Mesendoderm (in vitro differentiated cells): ENCODE results near the gene TMTC1.

Experiments used
- DNase-seq: peaks from one replicate; pipeline ENCODE4 v3.0.0; 2013
- H2AK5ac ChIP-seq: 2 replicates; pipeline ENCODE4 v1.6.1; 2013; ENCODE audit warnings: low read length, inconsistent platforms
- H2BK120ac ChIP-seq: 2 replicates; pipeline ENCODE4 v1.6.1; 2013; ENCODE audit warnings: low read depth, mild to moderate bottlenecking, low read length, moderate library complexity, mixed read lengths
- H2BK15ac ChIP-seq: replicated peaks from 2 replicates; pipeline ENCODE4 v1.6.1; 2013; ENCODE audit warnings: low read depth, mild to moderate bottlenecking, moderate library complexity
- H2BK5ac ChIP-seq: 2 replicates; pipeline ENCODE4 v1.6.1; 2013; ENCODE audit warnings: low read length, inconsistent platforms
- H3K18ac ChIP-seq: 2 replicates; pipeline ENCODE4 v1.6.1; 2013; ENCODE audit warnings: mild to moderate bottlenecking, low read length, mixed read lengths
- H3K23ac ChIP-seq: one replicate; pipeline ENCODE4 v1.6.1; 2013; ENCODE audit warnings: low read length
- H3K27ac ChIP-seq: 2 replicates; pipeline ENCODE4 v1.5.1; 2013; ENCODE audit warnings: low read depth, mild to moderate bottlenecking, inconsistent platforms, low read length, moderate library complexity
- H3K27me3 ChIP-seq: 2 replicates; pipeline ENCODE4 v1.6.1; 2013; ENCODE audit warnings: low read length, control low read depth, mild to moderate bottlenecking, inconsistent platforms; ENCODE audit not compliant: insufficient read depth, poor library complexity
- H3K36me3 ChIP-seq: 2 replicates; pipeline ENCODE4 v1.6.1; 2013; ENCODE audit warnings: low read length, inconsistent platforms; ENCODE audit not compliant: control insufficient read depth, insufficient read depth
- H3K4ac ChIP-seq: one replicate; pipeline ENCODE4 v1.6.1; 2013; ENCODE audit warnings: low read depth, mild to moderate bottlenecking, low read length, moderate library complexity
- H3K4me1 ChIP-seq: 2 replicates; pipeline ENCODE4 v1.6.1; 2013; ENCODE audit warnings: low read depth, low read length, inconsistent platforms; ENCODE audit not compliant: control insufficient read depth
- H3K4me2 ChIP-seq: 2 replicates; pipeline ENCODE4 v1.6.1; 2013; ENCODE audit warnings: low read length
- H3K4me3 ChIP-seq: 2 replicates; pipeline ENCODE4 v1.5.1; 2013; ENCODE audit warnings: mild to moderate bottlenecking, low read length
- H3K56ac ChIP-seq: one replicate; pipeline ENCODE4 v1.6.1; 2013; ENCODE audit warnings: low read length
- H3K79me1 ChIP-seq: 2 replicates; pipeline ENCODE4 v1.6.1; 2013; ENCODE audit warnings: low read length, inconsistent platforms
- H3K79me2 ChIP-seq: 2 replicates; pipeline ENCODE4 v1.6.1; 2013; ENCODE audit warnings: mild to moderate bottlenecking, low read length; ENCODE audit not compliant: control insufficient read depth, insufficient read depth
- H3K9ac ChIP-seq: 2 replicates; pipeline ENCODE4 v1.6.1; 2013; ENCODE audit warnings: low read length, inconsistent platforms
- H4K5ac ChIP-seq: one replicate; pipeline ENCODE4 v1.6.1; 2013; ENCODE audit warnings: low read length
- H4K8ac ChIP-seq: one replicate; pipeline ENCODE4 v1.6.1; 2013; ENCODE audit warnings: low read depth, mild to moderate bottlenecking, control low read depth, low read length, moderate library complexity
- WGBS: extraction: QIAGEN DNeasy Blood & Tissue Kit; methylation state at CpG from one replicate; pipeline ENCODE4 v1.1.7; 2013; ENCODE audit warnings: low lambda C conversion rate, missing lambda C conversion rate; ENCODE audit not compliant: insufficient coverage; ENCODE audit errors: extremely low coverage; 5-methylcytosine and 5-hydroxymethylcytosine counted together

Gene TMTC1

DNA sequence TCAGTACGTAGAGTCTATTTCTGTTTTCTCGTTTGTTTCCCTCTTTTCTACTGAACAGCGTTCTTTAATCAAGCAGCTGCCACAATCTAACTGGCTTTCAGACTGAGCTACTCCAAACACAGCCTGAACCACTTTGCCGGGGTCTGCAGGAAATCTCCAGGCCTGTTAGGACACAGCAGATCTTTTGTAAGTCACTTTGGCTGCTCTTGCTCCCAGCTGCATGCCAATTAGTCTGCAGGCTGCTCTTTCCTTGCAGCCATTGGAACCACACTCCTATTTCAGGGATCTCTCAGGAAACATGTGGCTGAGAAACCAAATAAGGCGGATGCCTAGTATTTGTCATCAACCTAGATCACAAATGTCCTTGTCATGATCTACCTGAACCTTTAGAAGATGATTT, 73.6 kb downstream of the TMTC1 start:
- H2BK120ac ChIP-seq = no peak overlapping the region
- no peaks in the 10 kb centered on the region for H3K79me2 ChIP-seq
- peak; percentile 91 for DNase-seq
- no peak overlapping the region for H2BK5ac ChIP-seq
- H3K23ac ChIP-seq = no peak overlapping the region
- H2BK15ac ChIP-seq = no peak overlapping the region
- no peak overlapping the region for H3K4me3 ChIP-seq
- H3K36me3 ChIP-seq = no peaks in the 10 kb centered on the region
- H4K8ac ChIP-seq = no peak overlapping the region
- peak overlapping the region; percentile 60 for H3K18ac ChIP-seq
- H3K27ac ChIP-seq = no peak overlapping the region
- H2AK5ac ChIP-seq = no peak overlapping the region
- WGBS = no CpG with 5 or more reads among the region's 5 CpGs
- H3K27me3 ChIP-seq = no peaks in the 10 kb centered on the region
- no peak overlapping the region for H3K4ac ChIP-seq
- H3K9ac ChIP-seq = no peak overlapping the region
- H4K5ac ChIP-seq = no peak overlapping the region
- no peak overlapping the region for H3K56ac ChIP-seq
- no peaks in the 10 kb centered on the region for H3K79me1 ChIP-seq
- no peak overlapping the region for H3K4me2 ChIP-seq
- H3K4me1 ChIP-seq = no peaks in the 10 kb centered on the region

DNA sequence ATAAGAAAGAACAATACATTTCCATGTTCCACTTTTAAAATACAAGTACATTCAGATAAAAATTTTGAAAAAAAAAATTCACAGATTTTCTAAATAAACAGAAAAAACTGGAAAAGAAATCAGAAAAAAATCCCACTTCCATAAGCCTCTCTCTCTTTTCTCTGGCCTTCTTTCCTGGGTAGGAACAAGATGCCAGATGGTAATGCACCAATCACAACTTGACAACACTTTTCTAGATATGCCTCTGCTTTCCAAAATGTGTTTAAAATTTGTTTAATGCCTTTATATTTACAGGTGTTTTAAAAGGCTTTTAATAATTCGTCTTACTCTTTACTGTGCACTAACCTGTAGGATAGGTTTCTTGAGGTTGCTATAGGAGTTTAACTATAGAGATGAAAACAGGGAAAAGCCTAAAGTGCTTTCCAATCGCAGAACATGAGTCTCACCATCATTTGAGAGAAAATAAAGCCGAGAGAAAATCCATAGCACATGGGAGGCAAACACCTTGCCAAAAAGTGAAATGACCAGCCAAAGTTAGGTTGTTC, 74.2 kb downstream of the TMTC1 start:
- H3K4me2 ChIP-seq = no peak overlapping the region
- H3K4me1 ChIP-seq = no peaks in the 10 kb centered on the region
- H2BK15ac ChIP-seq = no peak overlapping the region
- no peaks in the 10 kb centered on the region for H3K36me3 ChIP-seq
- no CpG with 5 or more reads among the region's 3 CpGs for WGBS
- H3K18ac ChIP-seq = peak overlapping the region; percentile 60
- no peak overlapping the region for H3K4me3 ChIP-seq
- no peaks in the 10 kb centered on the region for H3K79me1 ChIP-seq
- H3K9ac ChIP-seq = no peak overlapping the region
- H4K5ac ChIP-seq = no peak overlapping the region
- no peak overlapping the region for H3K56ac ChIP-seq
- H3K23ac ChIP-seq = no peak overlapping the region
- no peak overlapping the region for H2BK120ac ChIP-seq
- H3K27ac ChIP-seq = no peak overlapping the region
- DNase-seq = no peak
- no peaks in the 10 kb centered on the region for H3K27me3 ChIP-seq
- H2AK5ac ChIP-seq = no peak overlapping the region
- no peaks in the 10 kb centered on the region for H3K79me2 ChIP-seq
- H4K8ac ChIP-seq = no peak overlapping the region
- no peak overlapping the region for H3K4ac ChIP-seq
- no peak overlapping the region for H2BK5ac ChIP-seq

DNA sequence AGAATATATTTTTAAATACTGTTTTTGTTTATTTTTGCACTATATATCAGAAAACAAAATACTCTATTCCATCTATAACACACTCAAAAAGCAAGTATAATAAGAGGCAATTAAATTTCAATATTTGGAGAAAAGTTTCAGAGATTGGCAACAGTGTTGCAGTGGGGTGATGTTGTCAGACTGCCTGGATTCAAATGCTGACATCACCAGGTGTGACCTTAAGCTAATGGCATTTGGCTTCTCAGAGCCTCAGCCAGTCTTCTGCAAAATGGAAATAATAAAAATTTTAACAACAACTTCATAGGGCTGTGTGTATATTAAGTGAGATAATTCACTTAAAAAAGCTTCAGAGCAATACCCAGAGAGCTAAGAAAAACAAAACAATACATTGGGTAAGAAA, 74.7 kb downstream of the TMTC1 start:
- Histone ChIP-seq H3K36me3 (no peaks in the 10 kb centered on the region), H3K27me3 (no peaks in the 10 kb centered on the region), H4K8ac (no peak overlapping the region), H2BK5ac (no peak overlapping the region), H2BK120ac (no peak overlapping the region), H3K27ac (no peak overlapping the region), H3K4me1 (no peaks in the 10 kb centered on the region), H3K23ac (no peak overlapping the region), H4K5ac (no peak overlapping the region), H3K79me2 (no peaks in the 10 kb centered on the region), H3K79me1 (no peaks in the 10 kb centered on the region), H3K4ac (no peak overlapping the region), H3K4me3 (no peak overlapping the region), H3K4me2 (no peak overlapping the region), H2AK5ac (no peak overlapping the region), H2BK15ac (no peak overlapping the region), H3K18ac (no peak overlapping the region), H3K9ac (no peak overlapping the region), H3K56ac (no peak overlapping the region)
- DNase-seq = peak; percentile 80

DNA sequence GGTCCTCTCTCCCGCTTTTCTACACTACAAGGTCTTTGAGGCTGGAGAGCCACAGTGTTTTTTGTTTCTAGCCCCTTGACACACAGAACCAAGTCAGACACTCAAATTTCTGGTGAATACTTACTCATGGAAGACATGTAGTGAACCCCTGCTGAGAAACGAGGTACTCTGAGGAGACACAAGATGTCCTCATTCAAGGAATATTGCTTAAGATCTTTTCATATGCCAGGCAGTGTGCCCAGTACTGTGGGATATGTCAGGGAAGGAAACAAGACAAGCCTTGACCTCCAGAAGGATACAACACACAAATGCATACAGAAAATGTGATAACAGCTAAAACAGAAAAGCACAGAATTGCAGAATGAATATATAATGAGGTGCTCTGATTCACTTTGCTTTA, 75.9 kb downstream of the TMTC1 start:
- Histone ChIP-seq H3K27me3 (no peaks in the 10 kb centered on the region), H3K79me1 (no peaks in the 10 kb centered on the region), H3K56ac (no peak overlapping the region), H2AK5ac (no peak overlapping the region), H2BK15ac (no peak overlapping the region), H4K5ac (no peak overlapping the region), H3K4me3 (no peak overlapping the region), H3K4me2 (no peak overlapping the region), H3K36me3 (no peaks in the 10 kb centered on the region), H3K4me1 (no peaks in the 10 kb centered on the region), H3K27ac (no peak overlapping the region), H2BK5ac (no peak overlapping the region), H3K23ac (no peak overlapping the region), H3K4ac (no peak overlapping the region), H2BK120ac (no peak overlapping the region), H3K9ac (no peak overlapping the region), H4K8ac (no peak overlapping the region), H3K79me2 (no peaks in the 10 kb centered on the region), H3K18ac (no peak overlapping the region)
- no peak for DNase-seq
- no CpG with 5 or more reads among the region's 2 CpGs for WGBS

DNA sequence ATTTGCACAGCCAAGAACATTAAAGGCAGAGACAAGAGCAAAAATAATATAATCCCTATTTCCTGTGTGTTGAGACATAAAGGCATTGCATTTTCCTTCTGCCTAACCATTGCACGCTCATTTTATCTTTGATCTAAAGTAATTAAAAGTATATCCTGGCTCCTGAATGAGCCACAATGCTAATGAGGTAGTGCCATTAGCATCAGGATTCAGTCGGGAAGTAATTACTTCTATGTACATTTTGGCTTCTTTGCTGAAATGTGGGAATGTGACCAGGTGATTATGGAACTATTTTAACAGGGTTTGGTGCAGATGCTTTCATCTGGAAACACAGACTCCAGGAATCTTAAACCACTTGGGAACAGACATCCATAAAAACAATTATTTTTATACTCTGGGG, 77.4 kb downstream of the TMTC1 start:
- Histone ChIP-seq H3K36me3 (no peaks in the 10 kb centered on the region), H3K27ac (no peak overlapping the region), H3K4me1 (no peaks in the 10 kb centered on the region), H2AK5ac (no peak overlapping the region), H4K8ac (no peak overlapping the region), H3K4me2 (no peak overlapping the region), H3K4me3 (no peak overlapping the region), H3K4ac (no peak overlapping the region), H3K79me1 (no peaks in the 10 kb centered on the region), H2BK5ac (no peak overlapping the region), H3K18ac (no peak overlapping the region), H3K27me3 (no peaks in the 10 kb centered on the region), H2BK120ac (no peak overlapping the region), H3K9ac (no peak overlapping the region), H2BK15ac (no peak overlapping the region), H3K56ac (no peak overlapping the region), H4K5ac (no peak overlapping the region), H3K79me2 (no peaks in the 10 kb centered on the region), H3K23ac (no peak overlapping the region)
- DNase-seq = no peak
- no CpG with 5 or more reads among the region's 2 CpGs for WGBS

DNA sequence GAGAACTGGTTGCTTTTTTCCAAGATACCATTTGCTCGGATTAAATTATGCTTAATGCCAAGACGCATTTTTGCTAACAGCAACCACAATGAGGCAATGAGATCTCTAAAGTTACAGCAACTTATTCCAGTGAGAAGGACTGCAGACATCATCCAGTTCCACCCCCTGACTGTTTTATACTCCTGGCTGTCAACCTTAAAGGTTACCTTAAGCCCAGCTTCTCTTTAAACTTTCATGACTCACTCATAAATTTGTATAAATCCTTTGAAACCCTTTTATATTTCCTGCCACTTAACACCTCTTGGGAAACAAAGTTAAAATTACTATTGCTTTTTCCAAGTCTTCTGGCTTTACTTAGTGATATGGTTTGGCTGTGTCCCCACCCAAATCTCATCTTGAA, 80.2 kb downstream of the TMTC1 start:
- Histone ChIP-seq H4K8ac (no peak overlapping the region), H3K56ac (no peak overlapping the region), H3K4me1 (peaks cover 2% of the 10 kb centered on the region), H2BK15ac (no peak overlapping the region), H3K23ac (no peak overlapping the region), H3K27me3 (no peaks in the 10 kb centered on the region), H3K79me1 (no peaks in the 10 kb centered on the region), H3K18ac (no peak overlapping the region), H4K5ac (no peak overlapping the region), H3K27ac (no peak overlapping the region), H3K79me2 (no peaks in the 10 kb centered on the region), H3K4me2 (no peak overlapping the region), H2BK5ac (no peak overlapping the region), H3K36me3 (no peaks in the 10 kb centered on the region), H3K4me3 (no peak overlapping the region), H2AK5ac (no peak overlapping the region), H3K9ac (no peak overlapping the region), H3K4ac (no peak overlapping the region), H2BK120ac (no peak overlapping the region)
- WGBS = no CpG with 5 or more reads among the region's 2 CpGs
- DNase-seq = no peak
